Osteocyte (in vitro differentiated cells): ENCODE data around the gene DPF3. TPM values are rescaled to one million over a fixed set of nuclear protein-coding genes. Genes with fewer than 3 reads are reported as not detected.

Source experiments
- DNase-seq: peaks from one replicate; pipeline ENCODE4 v3.0.0; 2021; ENCODE audit warnings: mixed read lengths; ENCODE audit not compliant: unreplicated experiment; ENCODE audit errors: extremely low spot score
- H3K27ac Mint-ChIP-seq: one replicate; pipeline ENCODE4 v1.8.0; 2021; ENCODE audit warnings: mild to moderate bottlenecking, mixed read lengths; ENCODE audit not compliant: unreplicated experiment
- H3K27me3 Mint-ChIP-seq: one replicate; pipeline ENCODE4 v1.8.0; 2021; ENCODE audit warnings: mixed read lengths; ENCODE audit not compliant: unreplicated experiment
- H3K36me3 Mint-ChIP-seq: one replicate; pipeline ENCODE4 v1.8.0; 2021; ENCODE audit warnings: mixed read lengths; ENCODE audit not compliant: unreplicated experiment
- H3K4me1 Mint-ChIP-seq: one replicate; pipeline ENCODE4 v1.8.0; 2021; ENCODE audit warnings: mixed read lengths; ENCODE audit not compliant: unreplicated experiment
- H3K4me3 Mint-ChIP-seq: one replicate; pipeline ENCODE4 v1.8.0; 2021; ENCODE audit warnings: mild to moderate bottlenecking, moderate library complexity, mixed read lengths; ENCODE audit not compliant: unreplicated experiment
- H3K9me3 Mint-ChIP-seq: one replicate; pipeline ENCODE4 v1.8.0; 2021; ENCODE audit warnings: mixed read lengths; ENCODE audit not compliant: unreplicated experiment
- total RNA-seq: library from RNA; stranded (reverse); gene quantifications from 2 replicates; pipeline ENCODE4 v1.2.1, GENCODE V29; 2021
- TF ChIP-seq, protein P1 (sequence below): fragments of 200-600 bp; sonication (generic); IDR thresholded peaks from 2 replicates; pipeline ENCODE4 v1.5.0; 2021; ENCODE audit warnings: antibody characterized with exemption, mild to moderate bottlenecking, moderate library complexity

DPF3 gene
- total RNA-seq, 1 donor from 2014 or later: 5.8 TPM

DNA sequence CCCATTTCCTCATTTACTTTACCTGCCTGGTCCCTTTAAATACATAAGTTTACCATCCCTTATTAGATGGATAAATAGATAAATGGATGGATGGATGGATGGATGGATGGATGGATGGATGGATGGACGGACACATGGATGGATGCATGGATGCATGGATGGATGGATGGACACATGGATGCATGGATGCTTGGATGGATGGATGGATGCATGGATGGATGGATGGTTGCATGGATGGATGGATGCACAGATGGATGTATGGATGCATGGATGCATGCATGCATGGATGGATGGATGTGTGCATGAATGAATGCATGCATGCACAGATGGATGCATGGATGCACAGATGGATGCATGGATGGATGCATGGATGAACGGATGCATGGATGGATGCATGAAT, 93.6 kb downstream of the DPF3 start:
- H3K27ac Mint-ChIP-seq: no peak overlapping the region

DNA sequence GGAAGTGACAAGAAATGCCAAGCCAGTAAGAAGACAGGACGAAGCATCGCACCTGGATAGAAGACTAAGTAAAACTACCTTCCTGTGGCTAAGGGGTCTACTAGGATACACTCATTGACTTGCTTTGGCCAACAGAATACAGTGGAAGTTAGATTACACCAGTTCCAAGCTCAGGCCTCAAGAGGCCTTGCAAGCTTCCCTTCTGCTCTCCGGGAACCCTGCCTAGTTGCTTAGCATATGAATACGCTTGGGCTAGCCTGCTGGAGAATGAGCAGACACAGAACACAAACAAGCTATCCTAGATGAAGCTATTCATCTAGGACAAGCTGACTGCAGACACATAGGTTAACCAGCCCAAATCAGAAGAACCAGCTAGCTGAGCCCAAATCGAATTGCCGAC, 97.0 kb downstream of the DPF3 start:
- Mint-ChIP-seq H3K9me3 (no peaks in the 10 kb centered on the region), H3K27me3 (no peaks in the 10 kb centered on the region), H3K36me3 (no peaks in the 10 kb centered on the region), H3K4me3 (no peak overlapping the region), H3K4me1 (peaks cover 13% of the 10 kb centered on the region), H3K27ac (no peak overlapping the region)
- DNase-seq: no peak
- TF ChIP-seq, protein P1, sequence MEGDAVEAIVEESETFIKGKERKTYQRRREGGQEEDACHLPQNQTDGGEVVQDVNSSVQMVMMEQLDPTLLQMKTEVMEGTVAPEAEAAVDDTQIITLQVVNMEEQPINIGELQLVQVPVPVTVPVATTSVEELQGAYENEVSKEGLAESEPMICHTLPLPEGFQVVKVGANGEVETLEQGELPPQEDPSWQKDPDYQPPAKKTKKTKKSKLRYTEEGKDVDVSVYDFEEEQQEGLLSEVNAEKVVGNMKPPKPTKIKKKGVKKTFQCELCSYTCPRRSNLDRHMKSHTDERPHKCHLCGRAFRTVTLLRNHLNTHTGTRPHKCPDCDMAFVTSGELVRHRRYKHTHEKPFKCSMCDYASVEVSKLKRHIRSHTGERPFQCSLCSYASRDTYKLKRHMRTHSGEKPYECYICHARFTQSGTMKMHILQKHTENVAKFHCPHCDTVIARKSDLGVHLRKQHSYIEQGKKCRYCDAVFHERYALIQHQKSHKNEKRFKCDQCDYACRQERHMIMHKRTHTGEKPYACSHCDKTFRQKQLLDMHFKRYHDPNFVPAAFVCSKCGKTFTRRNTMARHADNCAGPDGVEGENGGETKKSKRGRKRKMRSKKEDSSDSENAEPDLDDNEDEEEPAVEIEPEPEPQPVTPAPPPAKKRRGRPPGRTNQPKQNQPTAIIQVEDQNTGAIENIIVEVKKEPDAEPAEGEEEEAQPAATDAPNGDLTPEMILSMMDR: no peak

More for the DNA sequence above, 93.6 kb downstream of the DPF3 start:
- Mint-ChIP-seq H3K4me1 (peaks cover 14% of the 10 kb centered on the region), H3K27me3 (no peaks in the 10 kb centered on the region), H3K9me3 (no peaks in the 10 kb centered on the region), H3K36me3 (no peaks in the 10 kb centered on the region), H3K4me3 (no peak overlapping the region)
- DNase-seq: no peak
- TF ChIP-seq, protein P1: no peak

DNA sequence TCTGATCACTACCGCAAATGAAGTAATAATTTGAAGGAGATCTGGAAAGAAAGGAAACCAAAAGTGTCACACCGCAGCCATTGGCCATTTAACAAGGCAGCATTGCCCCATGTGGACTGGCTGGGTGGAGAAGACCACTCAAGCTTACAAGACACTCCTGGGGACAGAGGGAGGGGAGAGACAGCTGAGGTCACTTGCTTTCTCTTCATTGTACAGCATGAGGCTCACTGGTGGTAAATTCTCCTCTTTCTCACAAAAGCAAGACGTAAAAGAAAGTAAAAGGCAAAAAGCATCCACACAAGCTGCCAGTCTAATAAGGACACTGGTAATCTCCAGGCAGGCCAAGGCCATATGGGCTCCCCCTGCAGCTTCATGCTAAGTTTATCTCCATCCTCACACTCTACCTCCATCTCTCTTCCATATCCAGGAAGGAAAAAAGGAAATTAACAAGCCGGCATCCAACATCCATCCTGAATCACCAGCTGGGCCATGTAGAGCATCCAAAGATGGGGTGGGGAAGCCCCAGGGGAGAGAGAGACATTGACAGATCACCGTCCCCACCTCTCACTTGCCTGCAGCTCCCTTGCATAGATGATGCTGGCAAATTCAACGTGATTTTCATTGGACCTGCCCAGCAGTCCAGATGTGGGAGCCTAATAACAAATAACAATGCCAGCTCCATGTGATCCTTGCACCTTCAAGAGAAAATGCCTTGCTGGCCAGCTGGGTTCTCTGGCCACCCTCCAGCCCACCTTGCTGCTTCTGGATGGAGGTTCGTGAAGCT, 100.6 kb downstream of the DPF3 start:
- TF ChIP-seq, protein P1: no peak
- H3K9me3 Mint-ChIP-seq: no peaks in the 10 kb centered on the region
- no peaks in the 10 kb centered on the region for H3K27me3 Mint-ChIP-seq
- peaks cover 8% of the 10 kb centered on the region for H3K4me1 Mint-ChIP-seq
- no peaks in the 10 kb centered on the region for H3K36me3 Mint-ChIP-seq
- no peak overlapping the region for H3K27ac Mint-ChIP-seq
- H3K4me3 Mint-ChIP-seq: no peak overlapping the region
- DNase-seq: no peak

- Mint-ChIP-seq H3K36me3 (no peaks in the 10 kb centered on the region), H3K9me3 (no peaks in the 10 kb centered on the region), H3K4me3 (no peak overlapping the region), H3K4me1 (peaks cover 8% of the 10 kb centered on the region), H3K27me3 (no peaks in the 10 kb centered on the region), H3K27ac (no peak overlapping the region)
- no peak for DNase-seq
- TF ChIP-seq, protein P1: no peak
These were observed 101.7 kb downstream of the DPF3 start for GRCh38 chr14:72792051-72792788.

DNA sequence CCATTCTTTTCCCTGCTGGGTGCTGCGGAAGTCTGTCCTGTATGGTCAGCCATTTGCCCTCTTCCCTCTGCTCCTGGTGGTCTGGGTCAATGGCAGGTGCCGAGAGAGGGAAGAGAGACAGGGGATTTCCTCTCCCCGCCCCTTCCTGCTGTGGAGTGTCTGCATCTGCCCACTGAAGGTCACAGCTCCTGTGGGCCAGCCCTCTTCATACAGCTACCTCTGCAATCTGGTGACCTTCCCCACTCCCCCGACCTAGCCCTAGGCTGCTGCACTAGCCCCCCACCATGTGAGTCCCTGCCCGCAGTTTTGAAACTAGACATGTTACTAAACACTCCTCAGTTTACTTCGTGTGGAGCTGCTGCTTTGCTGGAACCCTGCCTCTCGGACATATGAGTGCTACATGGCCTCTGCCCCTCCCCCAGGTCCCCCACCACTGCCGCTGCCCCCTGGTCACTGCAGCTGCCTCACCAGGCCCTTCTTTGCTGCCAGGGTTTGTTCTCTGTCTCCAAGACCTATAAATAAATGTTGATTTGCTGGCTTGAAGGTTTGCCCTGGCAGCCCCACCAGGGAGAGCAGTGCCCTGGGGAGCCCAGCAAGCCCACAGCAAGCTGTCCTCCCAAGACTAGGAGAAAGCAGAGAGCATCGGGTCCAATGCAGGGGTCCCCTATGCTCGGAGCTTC, 102.9 kb downstream of the DPF3 start:
- H3K27ac Mint-ChIP-seq: no peak overlapping the region
- H3K9me3 Mint-ChIP-seq: no peaks in the 10 kb centered on the region
- DNase-seq: no peak
- H3K4me3 Mint-ChIP-seq: no peak overlapping the region
- no peaks in the 10 kb centered on the region for H3K36me3 Mint-ChIP-seq
- peaks cover 8% of the 10 kb centered on the region for H3K4me1 Mint-ChIP-seq
- TF ChIP-seq, protein P1: no peak
- H3K27me3 Mint-ChIP-seq: no peaks in the 10 kb centered on the region
